Epithelial cell of proximal tubule (primary cell): Measurements from ENCODE around the gene TJP1. TPM values are rescaled to one million over a fixed set of nuclear protein-coding genes. Genes with fewer than 3 reads are reported as not detected.

ENCODE experiments used
- DNase-seq: peaks from one replicate; pipeline ENCODE4 v3.0.0-alpha.2; 2011; ENCODE audit warnings: low read depth
- H3K4me3 ChIP-seq: 2 replicates; pipeline ENCODE4 v1.5.1; 2011; ENCODE audit warnings: low read depth, mild to moderate bottlenecking, low read length
- CTCF ChIP-seq: conservative IDR thresholded peaks from 2 replicates; pipeline ENCODE4 v1.5.1; 2012; ENCODE audit warnings: low read depth, mild to moderate bottlenecking, low read length
- total RNA-seq: library from RNA; depleted of rRNA; stranded (reverse); fragments of >200 nt; gene quantifications from 2 replicates; pipeline ENCODE4 v1.2.3, GENCODE V29; 2015

Gene TJP1
- total RNA-seq: 78.6 and 106 TPM in 2 replicates

- no peak for DNase-seq
- TF ChIP-seq CTCF: no peak
- peak within 1 kb of the TSS; percentile 63 for H3K4me3 ChIP-seq
Observed at GRCh38 chr15:29822100-29822683, at the start of gene TJP1. TSS of gene TJP1 (minus strand) at chr15:29822468. CDS start at chr15:29822028, 440 bp downstream.

- TF ChIP-seq CTCF: no peak
- no peak for DNase-seq
- no peak overlapping the region for H3K4me3 ChIP-seq
Observed at GRCh38 chr15:29871401-29871800, 49.1 kb upstream of the TJP1 start.

- no peak for TF ChIP-seq CTCF
- no peak overlapping the region for H3K4me3 ChIP-seq
- no peak for DNase-seq
Observed at GRCh38 chr15:29870495-29871151, 48.4 kb upstream of the TJP1 start.

GRCh38 chr15:29867241-29868000, 45.2 kb upstream of the TJP1 start:
- no peak for DNase-seq
- no peak for TF ChIP-seq CTCF
- H3K4me3 ChIP-seq: no peak overlapping the region

- no peak for TF ChIP-seq CTCF
- DNase-seq: no peak
- no peak overlapping the region for H3K4me3 ChIP-seq
Observed at GRCh38 chr15:29866337-29866736, 44.1 kb upstream of the TJP1 start.

GRCh38 chr15:29864501-29864900, 42.2 kb upstream of the TJP1 start:
- TF ChIP-seq CTCF: no peak
- no peak overlapping the region for H3K4me3 ChIP-seq
- no peak for DNase-seq
